ENCODE data around the gene AOPEP. TPM values are rescaled to one million over a fixed set of nuclear protein-coding genes. Genes with fewer than 3 reads are reported as not detected.
"Not testable (repeated sequence)": the region's sequence is repeated elsewhere in the genome, so short reads cannot be mapped to it uniquely, and the experiment has no call there.

AOPEP gene
- total RNA-seq, 1 donor from 2014 or later: 213 TPM

GRCh38 chr9:95008151-95008771 is 281.8 kb downstream of the AOPEP start:
- peak; percentile 71 for DNase-seq (ENCODE audit: low read depth)

GRCh38 chr9:95009459-95009858 is 283.0 kb downstream of the AOPEP start:
- peak; percentile 90 for DNase-seq (ENCODE audit: low read depth)

GRCh38 chr9:95010431-95010838 is 283.9 kb downstream of the AOPEP start:
- DNase-seq (ENCODE audit: low read depth): no peak

GRCh38 chr9:95012035-95012708 is 285.7 kb downstream of the AOPEP start:
- no peak for DNase-seq (ENCODE audit: low read depth)

DNA sequence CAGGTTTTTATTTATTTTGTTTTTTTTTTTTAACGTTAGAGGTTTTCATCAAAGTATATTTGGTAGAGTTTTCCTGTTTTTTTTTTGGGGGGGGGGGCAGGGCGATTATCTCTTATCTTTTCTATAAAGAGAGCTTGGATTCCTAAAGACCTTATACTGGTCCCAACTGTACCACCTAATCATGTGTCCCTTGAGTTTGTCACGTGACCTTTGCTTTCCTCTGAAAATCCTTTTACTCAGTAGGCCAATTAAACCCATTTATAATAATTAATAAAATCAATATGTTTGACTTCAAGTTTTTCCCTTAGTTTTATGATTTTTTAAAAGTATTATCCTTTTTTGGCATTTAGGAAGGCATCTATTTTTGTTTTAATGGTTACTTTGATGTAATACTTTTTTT is 286.4 kb downstream of the AOPEP start:
- DNase-seq (ENCODE audit: low read depth): no peak

DNA sequence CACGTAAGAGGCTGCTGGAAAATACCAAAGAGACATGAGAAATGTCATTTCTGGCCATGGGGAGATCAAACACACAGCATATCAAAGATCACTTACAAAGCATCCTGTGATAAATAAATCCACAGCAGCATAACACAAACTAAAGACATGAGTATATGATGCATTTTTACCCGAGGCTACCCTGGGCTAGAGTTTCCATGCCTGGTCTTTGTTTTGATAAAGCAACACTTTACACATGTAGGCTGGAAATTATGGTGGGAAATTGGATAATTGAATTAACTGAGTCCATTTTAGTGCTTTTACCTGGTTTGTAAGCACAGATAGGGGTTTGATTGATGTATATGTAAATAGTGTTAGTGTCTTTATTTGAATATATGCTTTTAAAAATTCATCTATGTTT is 288.4 kb downstream of the AOPEP start:
- no peak for DNase-seq (ENCODE audit: low read depth)

DNA sequence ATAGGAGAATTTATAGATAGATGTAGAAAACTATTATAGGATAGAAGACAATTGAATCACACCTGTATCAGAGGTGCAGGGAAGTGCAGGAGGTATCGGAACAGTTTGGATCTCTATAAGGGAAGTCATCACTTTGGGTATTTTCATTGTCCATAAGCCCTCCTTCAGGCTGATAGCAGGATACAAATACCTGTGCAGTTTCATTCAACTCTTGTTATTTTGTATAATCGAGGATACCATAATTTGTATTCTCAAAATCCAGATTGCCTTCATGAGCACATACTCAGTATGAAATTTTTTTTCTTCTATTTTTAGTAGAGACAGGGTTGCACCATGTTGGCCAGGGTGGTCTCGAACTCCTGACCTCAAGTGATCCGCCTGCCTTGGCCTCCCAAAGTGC is 289.1 kb downstream of the AOPEP start:
- DNase-seq (ENCODE audit: low read depth): no peak

- DNase-seq (ENCODE audit: low read depth): no peak
Measured at GRCh38 chr9:95017062-95017461, 290.6 kb downstream of the AOPEP start.

DNA sequence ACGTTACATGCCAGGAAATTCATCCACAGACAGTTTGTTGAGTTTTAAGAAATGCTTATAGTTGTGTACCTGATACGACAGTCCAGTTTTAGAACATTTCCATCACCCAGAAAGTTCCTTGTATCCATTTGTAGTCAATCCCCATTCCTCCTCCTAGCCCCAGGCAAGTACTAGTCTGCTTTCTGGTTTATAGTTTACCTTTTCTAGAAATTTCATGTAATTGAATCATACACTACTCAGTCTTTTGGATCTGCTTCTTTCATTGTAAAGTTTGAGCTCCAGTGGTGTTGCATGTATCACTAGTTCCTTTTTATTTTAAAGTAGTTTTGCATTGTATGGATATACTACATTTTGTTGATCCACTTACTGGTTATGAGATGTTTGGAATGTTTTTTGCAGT is 291.2 kb downstream of the AOPEP start:
- no peak for DNase-seq (ENCODE audit: low read depth)

- peak; percentile 87 for DNase-seq (ENCODE audit: low read depth)
Measured at GRCh38 chr9:95018099-95018936, 291.8 kb downstream of the AOPEP start.

- DNase-seq (ENCODE audit: low read depth): not testable (repeated sequence)
Measured at GRCh38 chr9:95020644-95021043, 294.1 kb downstream of the AOPEP start.

DNA sequence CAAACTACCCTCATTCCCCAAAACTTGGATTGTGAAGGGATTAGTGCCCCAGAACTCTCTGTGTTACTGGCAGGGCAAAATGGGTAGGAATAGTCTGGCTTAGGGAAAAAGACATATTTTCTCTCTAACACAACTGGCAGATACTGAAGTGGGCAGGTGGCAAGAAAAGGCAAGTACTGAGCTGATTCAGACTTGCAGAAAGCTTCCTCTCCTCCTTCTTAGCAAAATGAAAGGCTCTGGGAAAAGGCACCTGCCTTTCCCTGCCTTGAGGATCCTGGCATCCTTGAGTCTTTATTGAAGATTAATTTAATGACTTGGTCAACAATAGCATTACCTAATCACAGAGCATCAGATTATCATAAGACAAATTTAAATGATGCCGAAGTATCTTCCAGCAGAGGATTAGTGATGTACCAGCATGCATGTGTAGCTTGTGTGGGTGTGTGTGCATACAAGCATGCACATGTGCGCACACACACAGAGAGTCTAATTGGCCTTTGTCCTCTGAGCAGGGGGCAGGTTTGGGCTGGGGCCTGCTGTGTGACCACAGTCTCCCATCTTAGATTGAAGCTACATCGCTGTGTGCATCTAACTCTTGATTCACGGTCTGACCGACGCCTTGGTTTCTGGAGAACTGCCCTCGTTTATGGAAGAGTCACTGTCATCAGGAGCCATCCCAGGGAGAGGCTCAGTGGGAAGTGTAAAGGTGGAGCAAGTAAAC is 294.8 kb downstream of the AOPEP start:
- no peak for DNase-seq (ENCODE audit: low read depth)

- DNase-seq (ENCODE audit: low read depth): no peak
Measured at GRCh38 chr9:95022657-95023056, 296.2 kb downstream of the AOPEP start.

- peak; percentile 80 for DNase-seq (ENCODE audit: low read depth)
Measured at GRCh38 chr9:95023217-95024003, 296.9 kb downstream of the AOPEP start.

DNA sequence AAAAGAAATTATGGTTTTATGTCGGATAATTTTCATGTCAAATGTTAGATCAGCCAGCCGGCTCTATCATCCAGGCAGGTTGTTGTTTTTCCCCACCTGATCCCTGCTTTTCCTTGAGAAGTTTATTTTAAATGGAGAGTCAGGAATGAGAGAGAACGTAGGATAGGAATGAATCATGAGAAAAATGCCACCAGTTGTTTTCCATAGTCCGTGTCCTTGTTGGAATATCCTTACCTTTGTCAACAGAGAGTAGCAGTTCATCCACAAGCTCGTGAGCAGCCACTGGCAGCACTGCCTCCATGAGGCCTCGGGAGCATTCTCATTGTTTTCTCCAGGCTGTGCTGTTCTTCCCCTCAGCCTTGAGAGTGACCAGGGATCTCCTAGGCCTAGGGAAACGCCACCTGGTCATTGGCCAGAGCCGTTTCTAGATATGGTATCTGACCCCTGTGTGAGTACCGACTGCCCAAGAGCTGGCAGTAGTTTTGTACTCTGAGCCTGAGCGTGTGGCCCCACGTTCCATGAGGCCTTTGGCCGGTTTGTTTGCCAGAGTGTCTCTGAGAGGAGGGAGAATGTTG is 297.7 kb downstream of the AOPEP start:
- peak; percentile 79 for DNase-seq (ENCODE audit: low read depth)

- DNase-seq (ENCODE audit: low read depth): peak; percentile 79
Measured at GRCh38 chr9:95025213-95026147, 299.0 kb downstream of the AOPEP start.

DNA sequence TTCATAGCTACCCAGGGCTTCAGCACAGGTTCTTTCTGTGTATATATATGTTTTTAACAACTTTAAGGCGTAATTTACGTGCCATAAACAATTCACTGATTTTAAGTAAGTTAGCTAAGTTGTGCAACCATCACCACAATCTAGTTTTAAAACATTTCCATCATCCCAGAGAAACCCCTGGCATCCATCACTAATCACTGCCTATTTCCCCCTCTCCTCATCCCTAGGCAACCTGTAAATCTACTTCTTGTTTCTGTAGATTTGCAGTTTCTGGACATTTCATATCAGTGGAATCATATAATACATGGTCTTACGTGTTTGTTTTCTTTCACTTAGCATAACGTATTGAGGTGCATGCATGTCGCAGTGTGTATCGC is 299.6 kb downstream of the AOPEP start:
- no peak for DNase-seq (ENCODE audit: low read depth)

- DNase-seq (ENCODE audit: low read depth): peak; percentile 34
Measured at GRCh38 chr9:95027914-95028852, 301.7 kb downstream of the AOPEP start.
